ENCODE data around the gene ASTN2. TPM values are rescaled to one million over a fixed set of nuclear protein-coding genes. Genes with fewer than 3 reads are reported as not detected.

The ASTN2 gene
- total RNA-seq, 2 donors from 2014 or later = 113 to 153 TPM

DNA sequence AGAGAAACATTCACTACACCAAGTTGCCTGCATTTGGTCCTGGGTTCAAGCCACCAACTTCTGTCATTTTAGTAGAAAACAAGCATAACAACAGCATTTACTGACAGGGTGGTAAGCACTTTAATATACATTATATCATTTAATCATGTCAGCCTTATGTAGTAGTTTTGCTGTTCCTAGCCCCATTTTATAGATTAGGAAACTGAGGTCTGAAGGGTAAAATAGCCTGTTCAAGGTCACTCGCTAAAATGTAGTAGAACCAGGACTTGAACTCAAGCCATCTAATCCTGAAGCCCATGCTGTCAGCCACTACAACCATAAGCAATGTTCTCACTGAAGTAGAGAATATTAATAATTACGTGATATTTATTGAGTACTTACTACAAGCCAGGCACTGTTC is 787.4 kb downstream of the ASTN2 start:
- no peaks in the 10 kb centered on the region for H3K4me1 ChIP-seq (replicated peaks)
- no peak overlapping the region for H3K4me3 ChIP-seq
- H3K36me3 ChIP-seq = no peaks in the 10 kb centered on the region
- no peak overlapping the region for H3K27ac ChIP-seq
- intact Hi-C loops (cut with DNase I) = no loop called here
- TF ChIP-seq, protein P1, sequence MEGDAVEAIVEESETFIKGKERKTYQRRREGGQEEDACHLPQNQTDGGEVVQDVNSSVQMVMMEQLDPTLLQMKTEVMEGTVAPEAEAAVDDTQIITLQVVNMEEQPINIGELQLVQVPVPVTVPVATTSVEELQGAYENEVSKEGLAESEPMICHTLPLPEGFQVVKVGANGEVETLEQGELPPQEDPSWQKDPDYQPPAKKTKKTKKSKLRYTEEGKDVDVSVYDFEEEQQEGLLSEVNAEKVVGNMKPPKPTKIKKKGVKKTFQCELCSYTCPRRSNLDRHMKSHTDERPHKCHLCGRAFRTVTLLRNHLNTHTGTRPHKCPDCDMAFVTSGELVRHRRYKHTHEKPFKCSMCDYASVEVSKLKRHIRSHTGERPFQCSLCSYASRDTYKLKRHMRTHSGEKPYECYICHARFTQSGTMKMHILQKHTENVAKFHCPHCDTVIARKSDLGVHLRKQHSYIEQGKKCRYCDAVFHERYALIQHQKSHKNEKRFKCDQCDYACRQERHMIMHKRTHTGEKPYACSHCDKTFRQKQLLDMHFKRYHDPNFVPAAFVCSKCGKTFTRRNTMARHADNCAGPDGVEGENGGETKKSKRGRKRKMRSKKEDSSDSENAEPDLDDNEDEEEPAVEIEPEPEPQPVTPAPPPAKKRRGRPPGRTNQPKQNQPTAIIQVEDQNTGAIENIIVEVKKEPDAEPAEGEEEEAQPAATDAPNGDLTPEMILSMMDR (IDR thresholded peaks at IDR 0.05) = no peak
- TF ChIP-seq POLR2A (IDR thresholded peaks at IDR 0.05) (no peak), POLR2AphosphoS5 (IDR thresholded peaks at IDR 0.05) (no peak)
- H3K27me3 ChIP-seq (replicated peaks; ENCODE audit: insufficient read depth) = no peaks in the 10 kb centered on the region
- WGBS = 98% methylated on average over 2 of the region's 2 CpGs
- no peak for DNase-seq (ENCODE audit: low spot score)
- no peaks in the 10 kb centered on the region for H3K9me3 ChIP-seq

DNA sequence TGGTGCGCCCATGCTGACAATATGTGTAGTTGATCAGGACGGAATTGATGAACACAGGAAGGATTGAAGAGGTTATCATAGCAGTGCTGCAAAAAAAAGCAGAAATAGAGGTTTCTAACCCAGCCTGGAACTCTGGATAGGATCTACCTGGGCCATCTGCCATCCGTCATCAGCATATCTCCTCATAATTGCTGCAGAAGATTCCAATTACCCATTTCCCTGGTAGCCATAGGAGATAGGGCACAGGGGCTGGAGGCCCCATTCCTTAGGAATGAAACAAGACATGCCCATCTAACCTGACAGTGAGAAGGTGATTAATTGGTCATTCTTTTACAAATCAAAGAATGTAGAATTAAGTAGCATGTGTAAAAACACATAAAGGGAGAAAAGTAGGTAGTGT is 788.1 kb downstream of the ASTN2 start:
- H3K27ac ChIP-seq = no peak overlapping the region
- DNase-seq (ENCODE audit: low spot score) = no peak
- no peaks in the 10 kb centered on the region for H3K27me3 ChIP-seq (replicated peaks; ENCODE audit: insufficient read depth)
- TF ChIP-seq, protein P1 (IDR thresholded peaks at IDR 0.05) = no peak
- TF ChIP-seq POLR2A (IDR thresholded peaks at IDR 0.05) (no peak), POLR2AphosphoS5 (IDR thresholded peaks at IDR 0.05) (no peak)
- intact Hi-C loops (cut with DNase I) = no loop called here
- no peaks in the 10 kb centered on the region for H3K9me3 ChIP-seq
- no peaks in the 10 kb centered on the region for H3K4me1 ChIP-seq (replicated peaks)
- no peaks in the 10 kb centered on the region for H3K36me3 ChIP-seq
- H3K4me3 ChIP-seq = no peak overlapping the region
- 95% methylated on average over 3 of the region's 3 CpGs for WGBS

DNA sequence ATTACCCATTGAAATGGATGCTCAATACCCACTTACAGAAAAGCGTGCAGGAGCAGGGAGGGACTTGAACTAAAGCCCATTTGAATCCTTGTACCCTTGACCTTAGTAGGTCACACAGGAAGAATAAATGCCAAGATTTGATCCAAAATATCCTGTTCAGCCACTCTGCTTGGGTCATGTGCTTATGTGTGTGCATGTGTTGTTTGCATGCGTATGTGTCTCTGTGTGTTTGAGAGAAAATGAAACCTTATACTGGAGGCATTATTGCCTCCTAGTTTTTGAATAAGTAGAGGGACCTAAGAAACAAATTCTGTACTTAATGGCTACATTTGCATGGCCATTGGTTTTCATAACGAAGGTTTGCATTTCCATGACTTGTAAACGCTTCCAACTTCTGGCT is 791.1 kb downstream of the ASTN2 start:
- Histone ChIP-seq H3K36me3 (no peaks in the 10 kb centered on the region), H3K27ac (no peak overlapping the region), H3K4me3 (no peak overlapping the region), H3K27me3 (replicated peaks; ENCODE audit: insufficient read depth) (no peaks in the 10 kb centered on the region), H3K9me3 (no peaks in the 10 kb centered on the region), H3K4me1 (replicated peaks) (no peaks in the 10 kb centered on the region)
- DNase-seq (ENCODE audit: low spot score) = no peak
- intact Hi-C loops (cut with DNase I) = no loop called here
- WGBS = 90% methylated on average over 4 of the region's 4 CpGs
- TF ChIP-seq POLR2AphosphoS5 (IDR thresholded peaks at IDR 0.05) (no peak), POLR2A (IDR thresholded peaks at IDR 0.05) (no peak)
- TF ChIP-seq, protein P1 (IDR thresholded peaks at IDR 0.05) = no peak

DNA sequence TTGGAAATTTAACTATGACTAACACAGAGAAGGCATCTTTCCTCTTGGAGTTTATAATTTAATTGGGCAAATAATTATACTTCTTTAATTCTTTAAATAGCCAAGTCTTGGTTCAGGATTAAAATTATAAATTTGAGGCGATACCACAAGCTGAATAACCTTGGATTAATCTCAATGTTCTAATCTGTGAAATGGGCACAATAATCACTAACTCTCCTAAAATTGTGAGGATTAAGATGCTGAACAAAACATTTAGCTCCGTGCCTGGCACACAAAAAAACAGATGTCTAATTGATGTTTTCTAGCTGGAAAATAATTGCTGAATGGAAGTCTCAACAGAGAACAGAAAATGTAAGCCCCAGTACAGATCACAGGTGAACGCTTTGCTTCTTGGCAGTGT is 797.5 kb downstream of the ASTN2 start:
- H3K27ac ChIP-seq = no peak overlapping the region
- no peaks in the 10 kb centered on the region for H3K9me3 ChIP-seq
- no peak for DNase-seq (ENCODE audit: low spot score)
- H3K4me3 ChIP-seq = no peak overlapping the region
- WGBS = 96% methylated on average over 3 of the region's 3 CpGs
- TF ChIP-seq POLR2A (IDR thresholded peaks at IDR 0.05) (no peak), POLR2AphosphoS5 (IDR thresholded peaks at IDR 0.05) (no peak)
- TF ChIP-seq, protein P1 (IDR thresholded peaks at IDR 0.05) = no peak
- no peaks in the 10 kb centered on the region for H3K27me3 ChIP-seq (replicated peaks; ENCODE audit: insufficient read depth)
- no peaks in the 10 kb centered on the region for H3K4me1 ChIP-seq (replicated peaks)
- intact Hi-C loops (cut with DNase I) = no loop called here
- H3K36me3 ChIP-seq = no peaks in the 10 kb centered on the region

DNA sequence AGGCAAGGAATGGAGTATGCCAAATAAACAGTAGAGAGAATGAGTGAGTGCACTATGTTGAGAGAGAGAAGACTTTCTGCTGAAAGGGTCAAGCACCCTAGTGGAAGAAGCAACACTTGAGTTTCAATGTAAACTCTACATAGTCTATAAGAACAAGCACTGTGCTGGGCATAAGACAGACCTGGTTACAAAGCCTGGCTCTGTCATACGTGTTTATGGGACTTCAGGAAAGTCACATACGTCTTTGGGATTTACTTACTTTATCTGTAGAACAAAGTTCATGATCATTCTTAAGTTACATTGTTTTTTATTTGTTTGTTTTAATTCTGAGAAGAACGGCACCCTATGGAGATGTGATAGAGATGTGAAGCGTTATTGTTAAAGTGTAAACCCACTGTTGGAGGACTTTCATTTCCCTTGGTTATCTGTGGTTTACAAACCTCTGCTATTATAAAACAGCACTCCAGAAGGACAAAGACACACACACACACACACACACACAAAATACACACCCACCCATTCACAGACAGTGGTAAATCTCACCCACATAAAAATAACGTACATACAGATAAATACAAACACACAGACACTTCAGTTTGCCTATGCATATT is 798.4 kb downstream of the ASTN2 start:
- Histone ChIP-seq H3K36me3 (no peaks in the 10 kb centered on the region), H3K4me1 (replicated peaks) (no peaks in the 10 kb centered on the region), H3K9me3 (no peaks in the 10 kb centered on the region), H3K27ac (no peak overlapping the region), H3K27me3 (replicated peaks; ENCODE audit: insufficient read depth) (no peaks in the 10 kb centered on the region), H3K4me3 (no peak overlapping the region)
- no peak for DNase-seq (ENCODE audit: low spot score)
- TF ChIP-seq POLR2AphosphoS5 (IDR thresholded peaks at IDR 0.05) (no peak), POLR2A (IDR thresholded peaks at IDR 0.05) (no peak)
- TF ChIP-seq, protein P1 (IDR thresholded peaks at IDR 0.05) = no peak
- WGBS = 65% methylated on average over 5 of the region's 5 CpGs
- intact Hi-C loops (cut with DNase I) = no loop called here

Measured in prostate gland (tissue), 2 donors.